Measurements from ENCODE around the gene IRF5.

DNA sequence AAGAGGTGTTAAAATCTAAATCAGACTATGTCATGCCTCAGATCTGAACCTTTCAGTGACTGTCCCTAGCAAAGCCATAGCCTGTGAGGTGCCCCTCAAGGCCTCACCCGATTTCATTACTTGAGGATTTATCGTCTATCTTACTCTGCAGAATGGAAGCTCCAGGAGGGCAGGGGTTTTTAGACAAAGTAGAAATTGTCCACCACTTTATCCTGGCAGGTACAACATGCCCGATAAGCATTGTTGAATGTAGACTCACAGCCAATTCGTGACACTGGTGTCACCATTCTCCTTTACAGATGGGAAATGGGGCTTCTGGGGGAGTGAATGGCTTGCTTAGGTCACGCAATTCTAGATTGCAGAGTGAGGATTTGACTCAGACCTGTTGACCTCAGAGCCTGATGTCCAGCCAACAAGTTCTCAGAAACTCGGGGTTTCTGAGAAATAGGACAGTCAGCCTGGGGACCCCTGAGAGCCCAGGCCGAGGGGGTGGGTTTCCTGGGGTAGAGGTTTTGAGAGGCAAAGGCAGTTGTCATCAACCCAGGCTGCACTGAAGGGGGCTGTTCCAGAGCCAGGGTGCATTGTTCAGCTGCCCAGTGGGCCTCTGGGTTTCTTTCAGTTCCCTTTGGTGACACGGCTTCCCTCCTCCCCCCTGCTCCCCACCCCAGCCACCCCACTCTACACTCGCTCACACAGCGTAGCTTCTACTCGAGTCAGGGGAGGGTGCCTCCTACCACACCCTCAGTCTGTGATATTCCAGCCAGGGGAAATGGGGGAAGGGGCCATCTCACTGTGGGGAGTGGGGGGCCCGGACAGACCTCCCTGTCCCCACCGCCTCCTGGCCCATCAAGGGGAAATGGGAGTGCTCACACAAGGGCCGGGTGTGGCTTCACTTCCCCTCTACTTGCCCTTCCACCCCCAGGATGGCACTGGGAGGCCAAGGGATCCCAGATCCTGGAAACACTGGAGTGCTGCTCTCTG, 3.1 kb upstream of the IRF5 start:
- TF ChIP-seq, protein P1, sequence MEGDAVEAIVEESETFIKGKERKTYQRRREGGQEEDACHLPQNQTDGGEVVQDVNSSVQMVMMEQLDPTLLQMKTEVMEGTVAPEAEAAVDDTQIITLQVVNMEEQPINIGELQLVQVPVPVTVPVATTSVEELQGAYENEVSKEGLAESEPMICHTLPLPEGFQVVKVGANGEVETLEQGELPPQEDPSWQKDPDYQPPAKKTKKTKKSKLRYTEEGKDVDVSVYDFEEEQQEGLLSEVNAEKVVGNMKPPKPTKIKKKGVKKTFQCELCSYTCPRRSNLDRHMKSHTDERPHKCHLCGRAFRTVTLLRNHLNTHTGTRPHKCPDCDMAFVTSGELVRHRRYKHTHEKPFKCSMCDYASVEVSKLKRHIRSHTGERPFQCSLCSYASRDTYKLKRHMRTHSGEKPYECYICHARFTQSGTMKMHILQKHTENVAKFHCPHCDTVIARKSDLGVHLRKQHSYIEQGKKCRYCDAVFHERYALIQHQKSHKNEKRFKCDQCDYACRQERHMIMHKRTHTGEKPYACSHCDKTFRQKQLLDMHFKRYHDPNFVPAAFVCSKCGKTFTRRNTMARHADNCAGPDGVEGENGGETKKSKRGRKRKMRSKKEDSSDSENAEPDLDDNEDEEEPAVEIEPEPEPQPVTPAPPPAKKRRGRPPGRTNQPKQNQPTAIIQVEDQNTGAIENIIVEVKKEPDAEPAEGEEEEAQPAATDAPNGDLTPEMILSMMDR (optimal IDR thresholded peaks at IDR 0.05 in 1 of 3, IDR thresholded peaks at IDR 0.05 in 1 of 3, conservative IDR thresholded peaks at IDR 0.05 in 1 of 3; ENCODE audit: extremely low read depth in 1 of 3, insufficient read depth in 2 of 3, low read length in 3 of 3), result no peak
- no peak for TF ChIP-seq EZH2 (IDR thresholded peaks at IDR 0.05; ENCODE audit: low read length)
